Gastrocnemius medialis (tissue), 4 donors: ENCODE data around the gene PIGH. TPM values are rescaled to one million over a fixed set of nuclear protein-coding genes. Genes with fewer than 3 reads are reported as not detected.

Experiments used
- ATAC-seq, 2 donors: fragments of 150-250 bp; one replicate each; pipeline ENCODE4 v1.9.1; 2016
- DNase-seq, 2 donors: peaks; one replicate each; pipeline ENCODE4 v3.0.0-alpha.2; 2019
- H3K27ac ChIP-seq, 4 donors: fragments of 200-600 bp; sonication (generic); 1 replicate in 1 of 4; 2 replicates in 3 of 4; pipeline ENCODE4 v1.5.1; 2016 to 2018; ENCODE audit warnings: mild to moderate bottlenecking in 2 of 4, moderate library complexity in 1 of 4
- H3K27me3 ChIP-seq, 3 donors: fragments of 200-600 bp; sonication (generic) in 2 of 3; 1 replicate in 1 of 3; 2 replicates in 2 of 3; pipeline versions ENCODE4 v1.5.1 to v1.6.0; 2016 to 2019; ENCODE audit warnings: mild to moderate bottlenecking in 1 of 3, moderate library complexity in 1 of 3
- H3K36me3 ChIP-seq, 2 donors: fragments of 200-600 bp; sonication (generic) in 1 of 2; one replicate each; pipeline ENCODE4 v1.5.1; 2017 to 2018
- H3K4me1 ChIP-seq, 2 donors: fragments of 200-600 bp; sonication (generic) in 1 of 2; one replicate each; pipeline ENCODE4 v1.5.1; 2016 to 2017; ENCODE audit warnings: mild to moderate bottlenecking in 2 of 2
- H3K4me3 ChIP-seq, 4 donors: fragments of 200-600 bp; sonication (generic) in 3 of 4; 1 replicate in 1 of 4; 2 replicates in 3 of 4; pipeline ENCODE4 v1.5.1; 2016 to 2019; ENCODE audit warnings: mild to moderate bottlenecking in 2 of 4
- H3K9me3 ChIP-seq, 3 donors: fragments of 200-600 bp; sonication (generic) in 2 of 3; 1 replicate in 1 of 3; 2 replicates in 2 of 3; pipeline ENCODE4 v1.5.1; 2016 to 2019
- CTCF ChIP-seq, 5 experiments: fragments of 450-650 bp in 3 of 5; fragments of 200-600 bp in 2 of 5; sonication (generic) in 2 of 5; IDR thresholded peaks in 4 of 5; conservative IDR thresholded peaks in 1 of 5; 1 replicate in 4 of 5; 2 replicates in 1 of 5; pipeline ENCODE4 v1.5.1; 2016 to 2019; ENCODE audit warnings: antibody characterized with exemption in 5 of 5, mild to moderate bottlenecking in 3 of 5, moderate library complexity in 3 of 5
- POLR2A ChIP-seq, 2 donors: fragments of 450-650 bp; IDR thresholded peaks; one replicate each; pipeline ENCODE4 v1.6.1; 2017; ENCODE audit warnings: antibody characterized with exemption in 2 of 2, mild to moderate bottlenecking in 2 of 2, moderate library complexity in 2 of 2
- in situ Hi-C, 4 donors: fragments of 200-750 bp; cut with MboI; loops; one replicate each; pipeline versions ENCODE4 v1.15.0 to v1.8.0; 2017; ENCODE audit warnings: low sequenced_read_pairs in 4 of 4
- intact Hi-C: fragments of 100-400 bp; cut with DNase I; formaldehyde crosslinking; loops from one replicate; pipeline ENCODE4 v1.15.1; 2023; ENCODE audit warnings: low total_unique reads
- total RNA-seq, 4 donors: library from RNA; depleted of rRNA; stranded (reverse); fragments of >200 nt; gene quantifications; one replicate each; pipeline versions ENCODE4 v1.1.0 to v1.2.3, GENCODE V29; 2016

The PIGH gene
- total RNA-seq, 4 donors from 2014 or later: 27.8 to 48.5 (median 35.3) TPM

DNA sequence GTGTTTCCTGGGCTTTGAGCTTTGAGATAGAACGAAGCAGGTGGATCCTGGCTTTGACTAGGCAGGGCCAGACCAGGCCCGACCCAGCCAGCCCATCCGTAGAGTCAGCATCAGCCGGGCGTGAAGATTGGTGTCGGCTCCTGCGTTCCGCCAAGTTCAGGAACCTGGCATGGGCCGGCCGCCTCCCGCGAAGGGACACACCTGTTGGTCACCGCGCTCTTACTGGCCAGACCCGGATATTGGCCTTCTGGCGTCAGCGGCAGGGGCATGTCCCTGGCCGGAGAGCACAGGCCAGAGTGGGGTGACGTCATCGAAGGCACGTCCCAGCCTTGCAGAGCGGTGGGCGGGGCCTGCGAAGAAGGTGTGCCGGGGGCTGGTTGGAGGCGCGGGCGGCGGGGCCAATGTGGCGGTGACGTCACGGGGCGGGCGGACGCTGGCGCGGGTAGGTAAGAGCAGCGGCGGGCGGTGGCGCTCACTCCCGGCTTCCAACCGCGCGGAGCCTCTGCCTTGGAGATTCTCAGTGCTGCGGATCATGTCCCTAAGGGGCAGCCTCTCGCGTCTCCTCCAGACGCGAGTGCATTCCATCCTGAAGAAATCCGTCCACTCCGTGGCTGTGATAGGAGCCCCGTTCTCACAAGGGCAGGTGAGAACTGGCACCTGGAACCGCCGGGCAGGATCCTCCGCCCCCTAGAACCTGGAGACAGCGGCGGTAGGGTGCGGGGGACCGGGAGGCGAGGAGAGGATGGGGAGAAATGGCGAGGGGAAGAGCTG is 19.6 kb upstream of the PIGH start, which contains the start of gene ARG2:
Gene ARG2 (plus strand): TSS at position 475 of the 771 bp plus-strand sequence. CDS start 58 bp downstream, at position 533.
- TF ChIP-seq POLR2A (IDR thresholded peaks at IDR 0.05) (peak; percentile 94 to 98), CTCF (IDR thresholded peaks at IDR 0.05 in 4 of 5, conservative IDR thresholded peaks at IDR 0.05 in 1 of 5) (peak in 1 of 5 experiments; percentile 16)
- intact Hi-C loops: loop anchor here (1.0 to 10.0 kb wide), 6 partner anchors 48 to 1533 kb away; partner anchors contain the start of genes DCAF5, RAD51B, VTI1B and ZFYVE26
- Histone ChIP-seq H3K36me3 (peaks cover 0 to 11% of the 10 kb centered on the region in 2 donors), H3K27me3 (no peaks in the 10 kb centered on the region), H3K4me1 (peaks cover 21 to 40% of the 10 kb centered on the region in 2 donors), H3K27ac (peak within 1 kb of the TSS; percentile 81 to 97 (median 90)), H3K4me3 (peak within 1 kb of the TSS; percentile 69 to 89 (median 78)), H3K9me3 (no peaks in the 10 kb centered on the region)
- in situ Hi-C loops: loop anchor here (5.0 to 10.0 kb wide), 5 partner anchors 45 to 85 kb away; partner anchors contain the start of genes RDH12 (in 2 of the 4) and VTI1B (in 2 of the 4)
- DNase-seq (peak; percentile 96), ATAC-seq (peak; percentile 59 to 76)

- TF ChIP-seq POLR2A (IDR thresholded peaks at IDR 0.05): no peak
- TF ChIP-seq CTCF (IDR thresholded peaks at IDR 0.05 in 4 of 5, conservative IDR thresholded peaks at IDR 0.05 in 1 of 5): peak; percentile 64 to 81 (median 76)
- intact Hi-C loops (loop anchor here (1.0 to 10.0 kb wide), 6 partner anchors 49 to 1534 kb away; partner anchors contain the start of genes DCAF5, RAD51B, VTI1B and ZFYVE26), in situ Hi-C loops (loop anchor here (5.0 to 10.0 kb wide), 5 partner anchors 46 to 86 kb away; partner anchors contain the start of genes RDH12 (in 2 of the 4) and VTI1B (in 2 of the 4))
- no peaks in the 10 kb centered on the region for H3K9me3 ChIP-seq
- peaks cover 16 to 36% of the 10 kb centered on the region in 2 donors for H3K4me1 ChIP-seq
- no peak for DNase-seq
- ATAC-seq: peak in 1 of 2 donors; percentile 37
- H3K27ac ChIP-seq: peak overlapping the region; percentile 81 to 97 (median 90)
- H3K27me3 ChIP-seq: no peaks in the 10 kb centered on the region
- H3K36me3 ChIP-seq: peaks cover 0 to 11% of the 10 kb centered on the region in 2 donors
- H3K4me3 ChIP-seq: no peak overlapping the region
Measured at GRCh38 chr14:67618617-67619063, 18.6 kb upstream of the PIGH start.

- H3K4me1 ChIP-seq: no peaks in the 10 kb centered on the region
- DNase-seq (no peak), ATAC-seq (no peak)
- H3K4me3 ChIP-seq: no peak overlapping the region
- TF ChIP-seq POLR2A (IDR thresholded peaks at IDR 0.05) (no peak), CTCF (IDR thresholded peaks at IDR 0.05 in 4 of 5, conservative IDR thresholded peaks at IDR 0.05 in 1 of 5) (no peak)
- no peak overlapping the region for H3K27ac ChIP-seq
- in situ Hi-C loops (loop anchor here in 3 of 4 donors (10.0 kb wide), 3 partner anchors 54 to 94 kb away; partner anchors contain the start of genes RDH12 (in 1 of the 3) and VTI1B (in 1 of the 3)), intact Hi-C loops (loop anchor here (10.0 kb wide), 1 partner anchor 204 kb away; the partner anchor contains the start of genes RAD51B and ZFYVE26)
- H3K36me3 ChIP-seq: no peaks in the 10 kb centered on the region
- no peaks in the 10 kb centered on the region for H3K9me3 ChIP-seq
- no peaks in the 10 kb centered on the region for H3K27me3 ChIP-seq
Measured at GRCh38 chr14:67610491-67610890, 10.4 kb upstream of the PIGH start.

GRCh38 chr14:67609642-67610310 is 9.7 kb upstream of the PIGH start:
- DNase-seq: no peak
- no peaks in the 10 kb centered on the region for H3K9me3 ChIP-seq
- intact Hi-C loops: loop anchor here (10.0 kb wide), 1 partner anchor 205 kb away; the partner anchor contains the start of genes RAD51B and ZFYVE26
- no peak overlapping the region for H3K27ac ChIP-seq
- no peaks in the 10 kb centered on the region for H3K36me3 ChIP-seq
- H3K27me3 ChIP-seq: no peaks in the 10 kb centered on the region
- TF ChIP-seq POLR2A (IDR thresholded peaks at IDR 0.05) (no peak), CTCF (IDR thresholded peaks at IDR 0.05 in 4 of 5, conservative IDR thresholded peaks at IDR 0.05 in 1 of 5) (no peak)
- no peak overlapping the region for H3K4me3 ChIP-seq
- ATAC-seq: no peak
- in situ Hi-C loops: loop anchor here in 3 of 4 donors (10.0 kb wide), 3 partner anchors 55 to 95 kb away; partner anchors contain the start of genes RDH12 (in 1 of the 3) and VTI1B (in 1 of the 3)
- no peaks in the 10 kb centered on the region for H3K4me1 ChIP-seq
